HG03558 (cell line): ENCODE measurements around the gene MN1.

Experiments used
- ATAC-seq: cut with Tn5 transposase; IDR thresholded peaks from one replicate; pipeline ENCODE4 v1.9.1; 2021; ENCODE audit warnings: moderate number of reproducible peaks; ENCODE audit not compliant: unreplicated experiment; ENCODE audit errors: extremely low read depth

The MN1 gene

GRCh38 chr22:27765706-27766291 is 35.8 kb downstream of the MN1 start:
- ATAC-seq = no peak

GRCh38 chr22:27764722-27765236 is 36.8 kb downstream of the MN1 start:
- ATAC-seq = no peak

GRCh38 chr22:27761665-27762064 is 39.9 kb downstream of the MN1 start:
- no peak for ATAC-seq

- no peak for ATAC-seq
Measured at GRCh38 chr22:27761000-27761399, 40.6 kb downstream of the MN1 start.

DNA sequence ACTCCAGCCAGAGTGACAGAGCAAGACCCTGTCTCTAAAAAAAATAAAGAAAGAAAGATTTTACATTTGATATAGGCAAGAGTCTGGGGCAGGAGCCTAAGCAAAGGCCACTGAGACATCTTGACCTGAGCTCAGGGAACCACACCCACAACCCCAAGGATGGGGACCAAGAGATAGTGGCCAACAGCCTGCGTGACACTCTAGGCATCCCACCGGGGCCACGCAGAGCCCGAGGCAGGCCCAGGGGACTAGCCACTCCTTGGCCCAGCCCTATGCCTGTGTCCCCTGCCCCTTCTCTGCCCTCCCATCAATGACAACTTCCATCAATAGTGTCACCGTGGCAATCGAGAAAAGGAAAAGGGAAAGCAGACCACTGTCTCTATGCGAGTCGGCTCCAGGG is 41.1 kb downstream of the MN1 start:
- ATAC-seq = no peak

DNA sequence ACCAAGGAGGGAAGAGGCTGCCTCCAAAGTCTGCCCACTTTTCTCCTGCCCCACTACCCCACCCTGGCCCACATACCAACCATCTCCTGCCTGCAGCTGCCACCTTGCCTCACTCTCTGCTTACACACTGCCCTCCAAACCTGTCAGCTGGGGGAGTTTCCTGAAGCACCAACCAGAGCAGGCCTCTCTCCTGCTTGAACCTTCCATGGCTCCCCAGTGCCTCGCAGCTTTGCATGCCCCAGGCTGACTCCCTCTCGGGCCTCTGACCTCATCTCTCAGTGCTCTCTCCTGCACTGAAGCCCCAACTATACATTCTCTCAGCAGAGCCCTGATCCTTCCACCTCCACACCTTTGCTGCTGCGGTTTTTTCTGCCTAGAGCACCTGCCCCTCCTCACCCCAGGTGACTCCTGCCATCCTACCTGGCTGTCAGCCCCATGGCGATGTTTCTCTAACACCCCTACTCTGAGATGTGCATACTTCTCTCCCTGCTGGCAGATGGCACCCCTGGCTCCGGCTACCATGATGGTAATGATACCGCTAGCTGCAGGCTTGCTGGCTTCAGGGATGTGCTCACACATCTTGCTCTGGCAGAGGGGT is 43.5 kb downstream of the MN1 start:
- ATAC-seq = no peak

GRCh38 chr22:27756212-27756660 is 45.3 kb downstream of the MN1 start:
- no peak for ATAC-seq

- ATAC-seq = no peak
Measured at GRCh38 chr22:27755521-27756211, 45.9 kb downstream of the MN1 start.

- no peak for ATAC-seq
Measured at GRCh38 chr22:27754888-27755480, 46.6 kb downstream of the MN1 start.

GRCh38 chr22:27754247-27754887 is 47.2 kb downstream of the MN1 start:
- no peak for ATAC-seq

DNA sequence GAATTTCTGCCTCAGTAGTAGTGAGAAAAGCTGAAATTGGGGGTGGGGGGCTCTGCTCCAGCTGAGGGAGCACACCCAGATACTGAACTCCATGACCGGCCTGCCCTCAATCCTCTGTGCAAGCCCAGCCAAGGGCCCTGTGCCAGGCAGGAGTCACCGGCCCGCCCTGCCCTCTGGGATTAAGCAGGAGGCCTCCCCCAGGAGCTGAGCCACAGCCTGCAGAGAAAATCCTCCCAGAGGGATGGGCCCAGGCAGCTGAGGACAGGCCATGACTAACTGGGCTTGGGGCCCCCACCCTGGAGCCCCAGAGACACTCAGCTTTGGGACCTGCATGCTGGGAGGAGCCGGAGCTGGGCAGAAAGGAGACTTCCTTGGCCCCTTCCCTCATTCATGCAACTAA is 48.8 kb downstream of the MN1 start:
- ATAC-seq = no peak

GRCh38 chr22:27752141-27752540 is 49.4 kb downstream of the MN1 start:
- no peak for ATAC-seq

DNA sequence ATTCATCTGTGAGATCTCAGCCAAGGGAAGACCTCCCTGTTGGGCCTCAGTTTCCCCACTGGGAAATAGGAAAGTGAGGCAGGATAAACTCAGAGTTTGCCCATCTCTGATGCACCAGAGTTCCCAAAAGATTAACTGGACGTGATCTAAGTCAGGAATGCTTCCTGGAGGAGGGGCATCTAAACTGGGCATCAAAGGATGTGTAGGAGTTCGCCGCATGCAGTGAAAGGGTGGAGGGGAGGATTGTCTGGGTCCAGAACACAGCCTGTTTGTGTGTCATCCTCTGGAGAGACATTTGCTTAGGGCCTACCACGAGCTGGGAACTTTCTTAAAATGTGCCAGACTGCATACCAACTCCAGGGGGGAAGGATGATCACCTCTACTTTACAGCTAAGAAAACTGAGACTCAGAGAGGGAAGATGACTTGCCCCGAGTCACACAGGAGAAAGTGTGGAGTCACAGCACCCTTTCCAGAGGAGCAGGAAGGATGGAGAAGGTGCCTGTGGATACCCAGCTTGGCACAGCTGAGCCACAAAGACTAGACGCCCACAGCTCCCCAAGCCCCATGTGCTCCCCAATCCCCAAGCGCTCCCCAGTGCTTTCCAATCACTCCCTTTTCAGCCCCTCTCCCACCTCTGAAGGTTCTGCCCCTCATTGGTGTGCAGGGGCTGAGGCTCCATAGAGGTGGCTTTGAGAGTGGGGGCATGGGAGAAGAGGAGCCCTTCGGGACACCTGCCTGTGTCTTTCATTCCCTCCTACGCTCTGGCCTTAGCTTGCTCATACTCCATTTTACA is 50.1 kb downstream of the MN1 start:
- ATAC-seq = no peak

DNA sequence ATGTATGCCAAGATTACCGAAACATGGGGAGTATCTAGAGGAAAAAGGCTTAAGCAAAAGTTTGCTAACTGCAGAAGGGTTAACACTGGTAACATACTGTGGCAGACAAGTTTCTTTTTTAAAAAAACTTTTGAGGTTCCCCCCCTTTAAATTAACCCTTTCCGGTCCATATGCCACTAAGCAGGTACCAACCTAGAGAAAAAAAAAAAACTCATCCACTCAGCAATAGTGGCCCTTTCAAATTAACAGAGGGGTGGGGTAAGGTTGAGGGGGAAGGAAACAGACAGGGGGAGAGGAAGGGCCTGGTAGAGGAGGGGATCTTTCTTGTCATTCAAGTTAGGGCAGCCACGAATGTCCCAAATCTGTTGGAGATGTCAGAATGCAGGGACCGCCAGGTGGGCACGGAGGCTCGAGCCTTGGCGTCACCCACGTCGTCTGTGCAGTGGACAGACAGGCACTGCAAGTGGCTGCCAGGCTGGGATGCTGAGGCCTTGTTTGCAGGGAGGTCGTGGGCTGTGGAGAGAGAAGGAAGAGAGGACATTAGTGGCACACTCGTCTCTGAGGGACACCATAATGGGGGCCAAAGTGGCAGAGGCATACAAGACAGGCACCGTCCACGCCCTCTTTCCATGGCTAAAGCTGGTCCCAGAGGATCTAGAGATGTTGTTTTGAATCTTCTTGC is 50.8 kb downstream of the MN1 start:
- ATAC-seq = no peak

- no peak for ATAC-seq
Measured at GRCh38 chr22:27749597-27750225, 51.8 kb downstream of the MN1 start.

GRCh38 chr22:27748751-27749191 is 52.8 kb downstream of the MN1 start:
- ATAC-seq = no peak

DNA sequence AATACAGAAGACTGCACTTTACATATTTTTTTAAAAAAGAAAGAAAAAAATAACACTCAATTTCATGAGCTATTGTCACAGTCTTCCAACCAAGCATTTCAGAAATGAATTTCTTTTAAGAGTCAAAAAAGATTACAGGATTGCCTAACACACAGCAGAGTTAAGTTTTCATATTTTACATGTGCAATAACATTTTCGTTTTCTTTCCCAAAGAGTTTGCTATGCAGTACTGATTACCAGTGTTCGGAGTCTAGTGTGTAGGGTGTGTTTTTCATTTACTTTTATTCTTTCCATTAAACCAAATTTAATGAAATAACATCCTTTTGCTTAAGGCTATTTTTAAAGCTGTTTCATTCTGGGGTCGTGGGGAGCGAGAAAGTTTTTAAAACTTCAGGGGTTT is 53.2 kb downstream of the MN1 start:
- ATAC-seq = no peak

- no peak for ATAC-seq
Measured at GRCh38 chr22:27747396-27748221, 53.9 kb downstream of the MN1 start.
